COLO668 (cell line): ENCODE data around the gene CCL8.

ENCODE experiments used
- DNase-seq: peaks from one replicate; lab custom pipeline; 2025; ENCODE audit not compliant: unreplicated experiment; lab: John Stamatoyannopoulos, UW

CCL8 gene

DNA sequence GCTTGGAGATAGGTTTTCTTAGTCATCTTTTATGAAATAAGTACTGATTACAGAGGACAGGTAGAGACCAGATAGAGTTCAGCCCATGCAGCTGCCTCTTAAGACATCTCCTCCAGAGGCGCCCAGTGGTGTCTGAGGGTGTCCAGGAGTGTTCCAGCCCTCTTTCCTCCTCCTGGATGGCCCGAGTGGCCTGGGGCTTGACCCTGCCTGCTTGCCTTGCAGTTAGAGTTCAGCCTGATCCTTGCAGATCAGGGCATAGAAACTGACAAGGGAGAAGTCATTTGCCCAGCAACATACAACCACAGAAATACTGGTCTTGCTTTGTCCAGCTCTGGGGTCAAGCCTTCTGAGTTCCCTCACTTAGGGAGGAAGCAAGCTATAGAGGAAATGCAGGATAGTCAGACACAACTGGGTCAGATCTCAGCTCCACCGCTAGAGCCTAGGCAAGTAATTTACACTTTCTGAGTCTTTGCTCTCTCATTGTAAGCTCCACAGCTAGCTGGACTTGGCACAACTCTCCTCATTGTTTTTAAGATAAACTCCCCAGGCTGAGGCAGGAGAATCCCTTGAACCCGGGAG lies 47.4 kb downstream of the CCL8 start:
- no peak for DNase-seq

DNA sequence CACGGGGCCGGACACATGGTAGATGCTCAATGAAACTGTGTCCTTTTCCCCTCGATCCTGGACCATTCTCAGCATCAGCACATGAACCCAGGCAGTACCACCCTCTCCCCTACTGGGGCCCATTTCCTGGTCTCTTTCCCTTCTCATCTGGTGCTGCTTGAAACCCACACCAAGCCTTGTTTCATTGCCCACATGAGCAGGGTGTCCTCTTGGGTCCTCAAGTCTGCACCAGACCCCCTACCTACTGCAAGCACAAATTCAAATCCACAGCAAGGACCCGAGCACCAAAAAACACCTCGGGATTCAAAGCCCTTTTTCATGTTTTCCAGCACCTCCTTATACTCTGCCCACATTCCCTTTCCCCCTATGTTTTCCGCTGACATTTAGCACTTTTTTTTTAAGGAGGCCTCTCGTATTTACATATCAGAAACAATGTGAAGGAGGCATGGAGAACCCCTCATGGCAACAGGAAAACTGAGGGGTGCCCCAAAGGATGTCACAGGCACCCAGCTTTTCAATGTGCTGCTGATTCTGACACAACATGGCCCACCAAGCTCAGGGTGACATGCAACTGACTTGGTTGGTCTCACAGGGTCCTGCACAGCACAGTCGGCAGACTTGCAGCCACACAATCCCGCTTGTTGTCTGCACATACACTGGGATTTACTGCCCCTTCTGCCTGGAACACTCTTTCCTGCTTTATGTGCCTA lies 48.4 kb downstream of the CCL8 start:
- no peak for DNase-seq

DNA sequence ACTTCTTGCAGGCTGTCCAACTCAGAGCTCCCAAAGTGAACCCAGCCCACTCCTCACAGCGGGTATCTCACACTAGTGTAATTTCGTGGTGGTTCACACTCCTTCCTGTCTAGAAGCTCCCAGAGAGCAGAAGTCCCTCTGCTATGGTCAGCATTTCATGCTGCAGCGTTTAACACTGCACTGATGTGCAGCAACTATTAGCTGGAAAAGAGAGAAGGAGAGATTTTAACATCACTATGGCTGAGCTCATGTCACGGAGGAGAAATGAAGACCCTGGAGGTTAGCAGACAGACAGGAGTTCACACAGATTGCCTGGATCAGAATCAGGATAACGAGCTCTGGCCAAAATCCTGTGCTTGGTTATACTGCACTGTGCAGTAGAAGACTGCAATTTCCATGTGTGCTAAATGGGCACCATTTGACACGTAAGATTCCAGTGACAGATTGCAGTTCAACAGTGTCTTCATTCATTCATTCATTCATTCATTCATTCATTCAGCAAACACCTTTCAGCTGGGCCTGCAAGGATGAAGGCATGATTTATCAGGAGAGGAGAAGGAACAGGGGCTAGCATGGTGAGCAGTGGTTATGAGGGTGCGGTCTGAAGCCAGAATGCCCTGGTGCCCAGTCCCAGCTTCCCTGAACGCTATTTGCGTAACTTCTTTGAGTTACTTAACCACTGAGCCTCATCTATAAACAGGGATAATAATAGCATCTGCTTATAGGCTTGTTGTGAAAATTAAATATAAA lies 49.1 kb downstream of the CCL8 start:
- DNase-seq, result no peak

DNA sequence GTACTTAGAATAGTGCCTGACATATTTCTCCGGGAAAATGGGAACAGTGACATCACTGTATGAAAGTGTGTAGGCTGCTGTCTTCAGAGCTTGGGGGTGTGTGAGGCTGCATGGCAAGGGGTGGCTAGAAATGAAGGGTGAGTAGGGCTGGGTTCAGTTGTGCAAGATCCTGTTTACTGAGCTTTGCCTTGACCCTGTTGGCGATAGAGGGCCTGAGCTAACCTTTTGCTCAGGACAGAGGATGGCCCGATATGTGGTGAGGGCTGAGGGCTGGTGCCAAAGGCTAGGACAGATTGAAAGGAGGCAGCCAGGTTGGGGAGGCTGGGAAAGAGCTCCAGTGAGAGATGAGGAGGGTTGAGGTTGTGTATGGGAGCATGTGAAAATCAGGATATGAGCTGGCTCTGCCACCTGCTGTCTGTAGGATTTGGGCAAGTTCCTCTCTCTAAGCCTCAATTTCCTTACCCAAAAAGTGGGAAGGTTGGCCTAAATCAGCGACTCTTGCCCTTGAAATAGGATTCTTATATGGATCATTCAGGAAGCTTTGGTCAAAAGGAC lies 49.8 kb downstream of the CCL8 start:
- DNase-seq, result no peak

DNA sequence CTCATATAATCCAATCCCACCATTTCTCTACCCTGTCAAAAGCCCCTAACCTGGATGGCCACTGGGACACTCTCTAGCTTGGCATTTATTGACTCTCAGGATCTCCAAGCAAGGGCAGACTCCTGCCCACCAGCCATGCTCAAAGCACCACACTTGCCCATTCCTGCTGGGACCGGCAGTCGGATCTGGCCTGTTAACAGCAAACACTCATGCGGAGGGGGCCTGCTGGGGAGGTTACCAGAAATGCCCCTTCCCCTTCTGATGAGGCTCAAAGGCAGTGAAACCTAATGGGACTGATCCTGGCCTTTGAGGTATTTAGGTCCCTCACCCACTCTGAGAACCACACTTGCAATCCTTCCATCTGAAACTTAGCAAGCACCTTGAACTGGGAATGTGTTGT lies 50.3 kb downstream of the CCL8 start:
- DNase-seq, result no peak

DNA sequence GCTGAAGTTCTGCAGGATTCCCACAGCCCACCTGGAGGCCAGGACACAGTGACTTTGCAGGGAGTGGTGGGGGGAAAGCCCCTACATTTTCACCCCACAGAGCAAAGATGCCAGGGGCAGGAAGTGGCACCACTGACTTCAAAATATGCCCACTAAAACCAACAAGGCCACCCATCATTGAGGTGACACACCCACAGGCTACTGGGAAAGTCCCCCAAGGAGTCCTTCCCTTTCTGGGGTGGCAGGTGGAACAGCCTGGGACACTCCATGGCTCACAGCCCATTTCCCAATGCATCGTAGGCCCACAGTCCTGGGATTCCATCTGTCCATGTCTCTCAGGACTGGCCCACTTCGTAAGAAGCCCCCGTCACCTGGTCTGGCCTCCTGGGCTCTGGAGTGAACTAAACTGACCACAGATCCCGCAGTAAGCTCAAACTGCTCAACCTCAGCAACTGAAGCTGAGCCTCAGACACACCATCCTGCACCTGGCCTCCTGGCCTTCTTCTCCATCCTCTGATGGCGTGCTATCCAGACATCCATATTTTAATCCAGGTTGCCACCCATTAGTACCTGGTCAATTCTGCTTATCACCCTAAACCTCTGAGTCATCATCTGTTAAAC lies 51.3 kb downstream of the CCL8 start:
- DNase-seq, result no peak

DNA sequence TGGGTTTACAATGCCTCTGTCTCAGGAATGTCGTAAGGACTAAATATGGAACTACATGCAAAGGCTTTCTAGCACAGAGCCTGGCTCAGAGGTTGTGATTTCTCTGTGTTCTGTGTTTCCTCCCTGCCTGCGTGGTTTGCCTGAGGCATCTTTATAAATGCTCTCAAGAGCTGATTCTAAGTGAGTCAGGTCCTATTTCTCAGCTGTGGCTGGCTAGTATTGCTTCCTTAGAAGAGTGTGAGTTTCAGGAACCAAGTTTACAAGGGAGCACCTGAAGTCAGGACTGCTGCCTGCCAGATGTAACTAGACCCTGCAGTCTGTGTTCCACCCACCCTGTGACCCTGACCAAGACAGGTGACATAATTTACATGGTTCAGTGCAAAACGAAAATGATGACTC lies 51.8 kb downstream of the CCL8 start:
- no peak for DNase-seq
